HepG2 (cell line): ENCODE data around the gene NUP93. TPM values are rescaled to one million over a fixed set of nuclear protein-coding genes. Genes with fewer than 3 reads are reported as not detected.

ENCODE experiments used
- CBFB ChIP-seq: sonication (generic); formaldehyde crosslinking; IDR thresholded peaks from 2 replicates; pipeline ENCODE4 v1.4.0; 2020; ENCODE audit warnings: missing genetic modification reagents
- EEA1 ChIP-seq: sonication (generic); formaldehyde crosslinking; IDR thresholded peaks from 2 replicates; pipeline ENCODE4 v1.5.1; 2020; ENCODE audit warnings: mild to moderate bottlenecking, missing genetic modification reagents, borderline replicate concordance
- FOXA3 ChIP-seq: IDR thresholded peaks from 2 replicates; pipeline ENCODE4 v1.6.1; 2016; ENCODE audit warnings: missing genetic modification reagents, missing compliant biosample characterization
- GZF1 ChIP-seq: sonication (generic); formaldehyde crosslinking; IDR thresholded peaks from 2 replicates; pipeline ENCODE4 v1.5.1; 2020; ENCODE audit warnings: mild to moderate bottlenecking, missing genetic modification reagents
- MED1 ChIP-seq: sonication (generic); formaldehyde crosslinking; IDR thresholded peaks from 2 replicates; pipeline ENCODE4 v1.4.0; 2020; ENCODE audit warnings: missing genetic modification reagents
- NCOA5 ChIP-seq: sonication (generic); formaldehyde crosslinking; IDR thresholded peaks from 2 replicates; pipeline ENCODE4 v1.4.0; 2020; ENCODE audit warnings: missing genetic modification reagents
- NFATC3 ChIP-seq: sonication (generic); formaldehyde crosslinking; IDR thresholded peaks from 2 replicates; pipeline ENCODE4 v1.5.1; 2020; ENCODE audit warnings: mild to moderate bottlenecking, missing genetic modification reagents
- NR2F6 ChIP-seq, 2 experiments: IDR thresholded peaks; 2 replicates each; pipeline ENCODE4 v1.6.1; 2016; ENCODE audit warnings: antibody characterized with exemption in 1 of 2, mild to moderate bottlenecking in 1 of 2
- PAX8 ChIP-seq: sonication (generic); formaldehyde crosslinking; IDR thresholded peaks from 2 replicates; pipeline ENCODE4 v1.8.0; 2022; ENCODE audit warnings: mild to moderate bottlenecking, missing genetic modification reagents, borderline replicate concordance
- ZMYM4 ChIP-seq: sonication (generic); formaldehyde crosslinking; IDR thresholded peaks from 2 replicates; pipeline ENCODE4 v1.8.1; 2023; ENCODE audit warnings: mild to moderate bottlenecking, missing genetic modification reagents
- ZNF3 ChIP-seq: IDR thresholded peaks from 2 replicates; pipeline ENCODE4 v1.7.0; 2017; ENCODE audit warnings: inconsistent platforms
- ZNF317 ChIP-seq: sonication (generic); formaldehyde crosslinking; IDR thresholded peaks from 2 replicates; pipeline ENCODE4 v1.5.0; 2020; ENCODE audit warnings: mild to moderate bottlenecking, missing genetic modification reagents
- ZNF766 ChIP-seq: sonication (generic); formaldehyde crosslinking; IDR thresholded peaks from 2 replicates; pipeline ENCODE4 v1.5.0; 2020; ENCODE audit warnings: missing genetic modification reagents, borderline replicate concordance
- ZSCAN21 ChIP-seq: sonication (generic); formaldehyde crosslinking; IDR thresholded peaks from 2 replicates; pipeline ENCODE4 v1.8.0; 2022; ENCODE audit warnings: mild to moderate bottlenecking, missing genetic modification reagents, moderate library complexity, borderline replicate concordance
- polyA plus RNA-seq, 8 experiments: library from polyadenylated mRNA; depleted of rRNA in 3 of 8; stranded (reverse) in 7 of 8; unstranded in 1 of 8; fragments of >200 nt; fragmentation: Illumina TruSeq in 4 of 8; extraction: Trizol in 4 of 8; gene quantifications; 2 replicates each; pipeline versions ENCODE4 v1.2.1 to v1.2.3, GENCODE V29; 2011 to 2016; ENCODE audit warnings: low read depth in 4 of 8, missing spikeins in 1 of 8, mixed read lengths in 1 of 8; ENCODE audit not compliant: insufficient read depth in 1 of 8
- total RNA-seq, 5 experiments: library from RNA; depleted of rRNA; stranded (reverse); fragments of >200 nt; fragmentation: Illumina TruSeq; extraction: Trizol; gene quantifications; 2 replicates each; pipeline ENCODE4 v1.2.3, GENCODE V29; 2016; ENCODE audit warnings: low read depth in 1 of 5
- TF ChIP-seq, protein P1 (sequence below): IDR thresholded peaks from 2 replicates; pipeline ENCODE4 v1.6.1; 2016; ENCODE audit warnings: missing compliant biosample characterization, missing genetic modification reagents, borderline replicate concordance
- TF ChIP-seq, protein P2 (sequence below): sonication (generic); formaldehyde crosslinking; IDR thresholded peaks from 2 replicates; pipeline ENCODE4 v1.5.0; 2020; ENCODE audit warnings: missing genetic modification reagents
- TF ChIP-seq, protein P3 (sequence below): sonication (generic); formaldehyde crosslinking; IDR thresholded peaks from 2 replicates; pipeline ENCODE4 v1.4.0; 2020; ENCODE audit warnings: missing genetic modification reagents, mild to moderate bottlenecking, borderline replicate concordance
- TF ChIP-seq, protein P4 (sequence below): sonication (generic); formaldehyde crosslinking; IDR thresholded peaks from 2 replicates; pipeline ENCODE4 v1.4.0; 2020; ENCODE audit warnings: missing genetic modification reagents
- TF ChIP-seq, protein P5 (sequence below): sonication (generic); formaldehyde crosslinking; IDR thresholded peaks from 2 replicates; pipeline ENCODE4 v1.8.1; 2023; ENCODE audit warnings: mild to moderate bottlenecking, moderate library complexity, missing genetic modification reagents

NUP93 gene
- total and polyA plus RNA-seq, 2 of the 13 experiments (the other 11 are each of a cell fraction or from before 2014, with no cell fraction given), result 58.5 to 140 TPM

DNA sequence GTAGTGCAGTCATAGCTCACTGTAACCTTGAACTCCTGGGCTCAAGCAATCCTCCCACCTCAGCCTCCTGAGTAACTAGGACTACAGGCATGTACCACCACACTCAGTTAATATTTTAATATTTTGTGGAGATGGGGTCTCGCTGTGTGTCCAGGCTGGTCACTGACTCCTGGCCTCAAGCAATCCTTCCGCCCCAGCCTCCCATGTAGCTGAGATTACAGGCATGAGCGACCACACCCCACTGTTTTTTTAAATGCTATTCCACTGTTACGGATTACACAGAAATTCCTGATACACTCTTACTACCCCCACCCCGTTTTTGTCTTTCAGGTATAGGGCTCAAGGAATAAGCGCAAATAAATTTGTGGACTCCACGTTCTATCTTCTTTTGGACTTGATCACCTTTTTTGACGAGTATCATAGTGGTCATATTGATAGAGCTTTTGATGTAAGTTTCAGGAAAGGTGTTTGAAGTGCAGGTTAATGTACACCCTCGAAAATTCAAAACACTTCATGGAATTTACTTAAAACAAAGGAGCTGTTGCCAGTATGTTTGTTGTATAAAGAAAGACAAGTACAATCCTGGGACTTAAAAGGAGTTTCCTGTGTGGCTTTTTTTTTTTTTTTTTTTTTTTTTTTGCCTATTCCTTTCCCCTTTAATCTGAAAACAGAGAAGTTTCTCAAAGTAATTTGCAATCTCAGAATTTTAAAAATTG is 108.9 kb downstream of the NUP93 start (continued):
- no peak for TF ChIP-seq NCOA5 (CRISPR knock-in tag)
- TF ChIP-seq, protein P1, sequence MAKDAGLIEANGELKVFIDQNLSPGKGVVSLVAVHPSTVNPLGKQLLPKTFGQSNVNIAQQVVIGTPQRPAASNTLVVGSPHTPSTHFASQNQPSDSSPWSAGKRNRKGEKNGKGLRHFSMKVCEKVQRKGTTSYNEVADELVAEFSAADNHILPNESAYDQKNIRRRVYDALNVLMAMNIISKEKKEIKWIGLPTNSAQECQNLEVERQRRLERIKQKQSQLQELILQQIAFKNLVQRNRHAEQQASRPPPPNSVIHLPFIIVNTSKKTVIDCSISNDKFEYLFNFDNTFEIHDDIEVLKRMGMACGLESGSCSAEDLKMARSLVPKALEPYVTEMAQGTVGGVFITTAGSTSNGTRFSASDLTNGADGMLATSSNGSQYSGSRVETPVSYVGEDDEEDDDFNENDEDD, result no peak
- no peak for TF ChIP-seq NFATC3 (CRISPR knock-in tag)
- TF ChIP-seq, protein P2, sequence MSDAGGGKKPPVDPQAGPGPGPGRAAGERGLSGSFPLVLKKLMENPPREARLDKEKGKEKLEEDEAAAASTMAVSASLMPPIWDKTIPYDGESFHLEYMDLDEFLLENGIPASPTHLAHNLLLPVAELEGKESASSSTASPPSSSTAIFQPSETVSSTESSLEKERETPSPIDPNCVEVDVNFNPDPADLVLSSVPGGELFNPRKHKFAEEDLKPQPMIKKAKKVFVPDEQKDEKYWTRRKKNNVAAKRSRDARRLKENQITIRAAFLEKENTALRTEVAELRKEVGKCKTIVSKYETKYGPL (CRISPR knock-in tag), result no peak
- no peak for TF ChIP-seq ZNF766 (CRISPR knock-in tag)
- TF ChIP-seq ZSCAN21 (CRISPR knock-in tag), result no peak
- TF ChIP-seq, protein P3, sequence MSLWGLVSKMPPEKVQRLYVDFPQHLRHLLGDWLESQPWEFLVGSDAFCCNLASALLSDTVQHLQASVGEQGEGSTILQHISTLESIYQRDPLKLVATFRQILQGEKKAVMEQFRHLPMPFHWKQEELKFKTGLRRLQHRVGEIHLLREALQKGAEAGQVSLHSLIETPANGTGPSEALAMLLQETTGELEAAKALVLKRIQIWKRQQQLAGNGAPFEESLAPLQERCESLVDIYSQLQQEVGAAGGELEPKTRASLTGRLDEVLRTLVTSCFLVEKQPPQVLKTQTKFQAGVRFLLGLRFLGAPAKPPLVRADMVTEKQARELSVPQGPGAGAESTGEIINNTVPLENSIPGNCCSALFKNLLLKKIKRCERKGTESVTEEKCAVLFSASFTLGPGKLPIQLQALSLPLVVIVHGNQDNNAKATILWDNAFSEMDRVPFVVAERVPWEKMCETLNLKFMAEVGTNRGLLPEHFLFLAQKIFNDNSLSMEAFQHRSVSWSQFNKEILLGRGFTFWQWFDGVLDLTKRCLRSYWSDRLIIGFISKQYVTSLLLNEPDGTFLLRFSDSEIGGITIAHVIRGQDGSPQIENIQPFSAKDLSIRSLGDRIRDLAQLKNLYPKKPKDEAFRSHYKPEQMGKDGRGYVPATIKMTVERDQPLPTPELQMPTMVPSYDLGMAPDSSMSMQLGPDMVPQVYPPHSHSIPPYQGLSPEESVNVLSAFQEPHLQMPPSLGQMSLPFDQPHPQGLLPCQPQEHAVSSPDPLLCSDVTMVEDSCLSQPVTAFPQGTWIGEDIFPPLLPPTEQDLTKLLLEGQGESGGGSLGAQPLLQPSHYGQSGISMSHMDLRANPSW (CRISPR knock-in tag), result no peak
- no peak for TF ChIP-seq ZNF317
- TF ChIP-seq, protein P4, sequence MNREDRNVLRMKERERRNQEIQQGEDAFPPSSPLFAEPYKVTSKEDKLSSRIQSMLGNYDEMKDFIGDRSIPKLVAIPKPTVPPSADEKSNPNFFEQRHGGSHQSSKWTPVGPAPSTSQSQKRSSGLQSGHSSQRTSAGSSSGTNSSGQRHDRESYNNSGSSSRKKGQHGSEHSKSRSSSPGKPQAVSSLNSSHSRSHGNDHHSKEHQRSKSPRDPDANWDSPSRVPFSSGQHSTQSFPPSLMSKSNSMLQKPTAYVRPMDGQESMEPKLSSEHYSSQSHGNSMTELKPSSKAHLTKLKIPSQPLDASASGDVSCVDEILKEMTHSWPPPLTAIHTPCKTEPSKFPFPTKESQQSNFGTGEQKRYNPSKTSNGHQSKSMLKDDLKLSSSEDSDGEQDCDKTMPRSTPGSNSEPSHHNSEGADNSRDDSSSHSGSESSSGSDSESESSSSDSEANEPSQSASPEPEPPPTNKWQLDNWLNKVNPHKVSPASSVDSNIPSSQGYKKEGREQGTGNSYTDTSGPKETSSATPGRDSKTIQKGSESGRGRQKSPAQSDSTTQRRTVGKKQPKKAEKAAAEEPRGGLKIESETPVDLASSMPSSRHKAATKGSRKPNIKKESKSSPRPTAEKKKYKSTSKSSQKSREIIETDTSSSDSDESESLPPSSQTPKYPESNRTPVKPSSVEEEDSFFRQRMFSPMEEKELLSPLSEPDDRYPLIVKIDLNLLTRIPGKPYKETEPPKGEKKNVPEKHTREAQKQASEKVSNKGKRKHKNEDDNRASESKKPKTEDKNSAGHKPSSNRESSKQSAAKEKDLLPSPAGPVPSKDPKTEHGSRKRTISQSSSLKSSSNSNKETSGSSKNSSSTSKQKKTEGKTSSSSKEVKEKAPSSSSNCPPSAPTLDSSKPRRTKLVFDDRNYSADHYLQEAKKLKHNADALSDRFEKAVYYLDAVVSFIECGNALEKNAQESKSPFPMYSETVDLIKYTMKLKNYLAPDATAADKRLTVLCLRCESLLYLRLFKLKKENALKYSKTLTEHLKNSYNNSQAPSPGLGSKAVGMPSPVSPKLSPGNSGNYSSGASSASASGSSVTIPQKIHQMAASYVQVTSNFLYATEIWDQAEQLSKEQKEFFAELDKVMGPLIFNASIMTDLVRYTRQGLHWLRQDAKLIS (CRISPR knock-in tag), result no peak
- TF ChIP-seq CBFB (CRISPR knock-in tag), result no peak
- no peak for TF ChIP-seq GZF1 (CRISPR knock-in tag)
- TF ChIP-seq, protein P5, sequence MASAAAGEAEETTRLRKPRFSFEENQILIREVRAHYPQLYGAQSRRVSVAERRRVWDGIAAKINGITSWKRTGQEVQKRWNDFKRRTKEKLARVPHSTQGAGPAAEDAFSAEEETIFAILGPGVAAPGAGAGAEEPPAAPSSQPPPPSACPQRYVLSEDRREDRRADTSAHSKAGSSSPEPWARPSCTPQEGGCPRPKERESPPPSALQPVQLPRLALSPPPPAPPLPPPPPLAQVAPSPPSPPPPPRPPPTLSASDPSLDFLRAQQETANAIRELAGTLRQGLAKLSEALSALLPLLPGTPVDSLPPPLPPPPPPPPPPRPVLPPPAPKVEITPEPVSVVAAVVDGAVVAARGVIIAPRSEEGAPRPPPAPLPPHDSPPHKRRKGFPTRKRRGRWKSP, result no peak
- TF ChIP-seq NR2F6 (IDR thresholded peaks at IDR 0.05), result peak; percentile 27; the same call in 1 of the 2 replicates
- peak; percentile 13 for TF ChIP-seq NR2F6 (CRISPR knock-in tag; IDR thresholded peaks at IDR 0.05)
- TF ChIP-seq MED1 (CRISPR knock-in tag), result peak; percentile 68; the same call in 1 of the 2 replicates
- TF ChIP-seq PAX8, result no peak
- TF ChIP-seq EEA1 (CRISPR knock-in tag), result no peak
- TF ChIP-seq FOXA3 (CRISPR knock-in tag), result peak; percentile 71
- no peak for TF ChIP-seq ZMYM4 (CRISPR knock-in tag)
- no peak for TF ChIP-seq ZNF3 (CRISPR knock-in tag)
